OCI-LY7 (cell line): Measurements from ENCODE around the gene ILDR2.

Source experiments
- CTCF ChIP-seq: fragments of 200-600 bp; sonication (generic); conservative IDR thresholded peaks from 2 replicates; pipeline ENCODE4 v1.5.1; 2014; ENCODE audit warnings: mild to moderate bottlenecking, antibody characterized with exemption, low read length, moderate library complexity, mixed read lengths
- EZH2phosphoT487 ChIP-seq: fragments of 200-600 bp; sonication (generic); IDR thresholded peaks from 2 replicates; pipeline ENCODE4 v1.6.1; 2018; ENCODE audit warnings: low read depth, borderline replicate concordance, mild to moderate bottlenecking, mixed run types, antibody characterized with exemption, low read length, moderate library complexity, mixed read lengths

GRCh38 chr1:166927701-166928100, 47.6 kb downstream of the ILDR2 start:
- no peak for TF ChIP-seq CTCF
- TF ChIP-seq EZH2phosphoT487, result no peak
